Endothelial cell of umbilical vein (primary cell): ENCODE results near the gene URGCP. TPM values are rescaled to one million over a fixed set of nuclear protein-coding genes. Genes with fewer than 3 reads are reported as not detected.

Source experiments
- BruUV-seq: library from RNA; stranded (reverse); fragments of 400-500 nt; replicated peaks from 2 replicates; lab custom pipeline; 2021; lab: Mats Ljungman, UMichigan
- CTCF ChIA-PET: fragments of 300-600, 350-600 bp; sonication (Branson Sonifier 250); formaldehyde crosslinking; loops from one replicate; lab custom pipeline; 2021; ENCODE audit warnings: antibody characterized with exemption, inconsistent platforms; lab: Charles Lee
- POLR2A ChIA-PET: fragments of 300-600, 350-600 bp; sonication (Branson Sonifier 250); formaldehyde crosslinking; loops from one replicate; lab custom pipeline; 2021; ENCODE audit warnings: antibody characterized with exemption, inconsistent platforms; lab: Charles Lee
- DNase-seq: peaks from one replicate; pipeline ENCODE4 v3.0.0-alpha.2; 2011; ENCODE audit warnings: low read depth, low spot score
- FAIRE-seq: peaks from 2 replicates; lab custom pipeline; 2011; peaks lifted over from hg19 to GRCh38; lab: Jason Lieb, UNC
- H2AFZ ChIP-seq: 2 replicates; pipeline ENCODE4 v1.6.0; 2012; ENCODE audit warnings: low read depth, low read length, control low read depth, inconsistent platforms
- H3K27ac ChIP-seq: 2 replicates; pipeline ENCODE4 v1.5.1; 2011; ENCODE audit warnings: low read depth, mild to moderate bottlenecking, control low read depth, low read length, moderate library complexity; ENCODE audit not compliant: insufficient read depth
- H3K27me3 ChIP-seq, 2 experiments: 2 replicates each; pipeline versions ENCODE4 v1.6.0 to v1.6.1; 2011; ENCODE audit warnings: low read length in 2 of 2, mixed read lengths in 1 of 2; ENCODE audit not compliant: control insufficient read depth in 2 of 2, insufficient read depth in 2 of 2
- H3K36me3 ChIP-seq, 2 experiments: 2 replicates in 1 of 2; 3 replicates in 1 of 2; pipeline ENCODE4 v1.5.1; 2011; ENCODE audit warnings: low read length in 2 of 2, mild to moderate bottlenecking in 1 of 2, moderate library complexity in 1 of 2; ENCODE audit not compliant: control insufficient read depth in 2 of 2, insufficient read depth in 2 of 2; ENCODE audit errors: extremely low read depth in 1 of 2
- H3K4me1 ChIP-seq: 3 replicates; pipeline ENCODE4 v1.5.1; 2011; ENCODE audit warnings: mild to moderate bottlenecking, low read length; ENCODE audit not compliant: control insufficient read depth, insufficient read depth; ENCODE audit errors: extremely low read depth
- H3K4me2 ChIP-seq: 2 replicates; pipeline ENCODE4 v1.6.1; 2011; ENCODE audit warnings: low read length, control low read depth, mixed read lengths; ENCODE audit not compliant: insufficient read depth
- H3K4me3 ChIP-seq, 3 experiments: fragments of 200-600 bp in 1 of 3; sonication (generic), shearing (Covaris generic) in 1 of 3; replicated peaks in 1 of 3; 2 replicates each; pipeline ENCODE4 v1.5.1; 2011 to 2016; ENCODE audit warnings: control low read depth in 3 of 3, low read length in 3 of 3, mild to moderate bottlenecking in 2 of 3, inconsistent platforms in 1 of 3, low read depth in 1 of 3, moderate library complexity in 1 of 3; ENCODE audit not compliant: insufficient read depth in 1 of 3
- H3K79me2 ChIP-seq: 2 replicates; pipeline ENCODE4 v1.6.0; 2012; ENCODE audit warnings: low read length, inconsistent platforms; ENCODE audit not compliant: control insufficient read depth, insufficient read depth
- H3K9ac ChIP-seq: replicated peaks from 2 replicates; pipeline ENCODE3; 2011; ENCODE audit warnings: low read length, control low read depth; ENCODE audit not compliant: insufficient read depth; ENCODE audit errors: extremely low read depth
- H3K9me1 ChIP-seq: replicated peaks from 3 replicates; pipeline ENCODE4 v1.6.0; 2011; ENCODE audit warnings: mild to moderate bottlenecking, low read length; ENCODE audit not compliant: control insufficient read depth, insufficient read depth; ENCODE audit errors: extremely low read depth
- H3K9me3 ChIP-seq: replicated peaks from 2 replicates; pipeline ENCODE4 v1.5.1; 2012; ENCODE audit warnings: low read length, inconsistent platforms; ENCODE audit not compliant: control insufficient read depth, insufficient read depth
- H4K20me1 ChIP-seq: replicated peaks from 2 replicates; pipeline ENCODE3; 2011; ENCODE audit warnings: mild to moderate bottlenecking, low read length; ENCODE audit not compliant: control insufficient read depth, insufficient read depth; ENCODE audit errors: extremely low read depth
- EZH2 ChIP-seq: IDR thresholded peaks from 2 replicates; pipeline ENCODE4 v1.6.1; 2012; ENCODE audit warnings: borderline replicate concordance, low read depth, mild to moderate bottlenecking, moderate library complexity, low read length, inconsistent platforms; ENCODE audit not compliant: severe bottlenecking
- FOS ChIP-seq: IDR thresholded peaks from 2 replicates; pipeline ENCODE4 v1.6.1; 2011; ENCODE audit warnings: mild to moderate bottlenecking, low read length, moderate library complexity, borderline replicate concordance; ENCODE audit not compliant: insufficient read depth
- GATA2 ChIP-seq: IDR thresholded peaks from 2 replicates; pipeline ENCODE4 v1.7.0; 2011; ENCODE audit warnings: low read depth, mild to moderate bottlenecking, moderate library complexity, mixed read lengths, low read length; ENCODE audit not compliant: insufficient read length, insufficient read depth
- JUN ChIP-seq: IDR thresholded peaks from 2 replicates; pipeline ENCODE4 v1.6.1; 2011; ENCODE audit warnings: borderline replicate concordance, low read depth; ENCODE audit not compliant: insufficient read length, insufficient read depth
- MYC ChIP-seq: IDR thresholded peaks from one replicate; pipeline ENCODE4 v1.6.1; 2011; ENCODE audit warnings: mild to moderate bottlenecking, low read depth, low read length
- POLR2A ChIP-seq: IDR thresholded peaks from 2 replicates; pipeline ENCODE4 v1.6.1; 2012; ENCODE audit warnings: low read depth, mild to moderate bottlenecking, control low read depth, low read length
- POLR2AphosphoS5 ChIP-seq: IDR thresholded peaks from 2 replicates; pipeline ENCODE4 v1.6.1; 2012; ENCODE audit warnings: low read depth, mild to moderate bottlenecking, control low read depth, low read length, moderate library complexity; ENCODE audit not compliant: insufficient read depth
- dilution Hi-C: fragments of 300-500 bp; cut with MboI; formaldehyde crosslinking; loops from one replicate; pipeline ENCODE4 v1.15.0; 2019; ENCODE audit warnings: low sequenced_read_pairs; ENCODE audit not compliant: extremely low pct_ligation_motif_present
- intact Hi-C: fragments of 100-400 bp; cut with micrococcal nuclease; formaldehyde crosslinking; loops from one replicate; pipeline ENCODE4 v1.10.0; 2022
- polyA plus RNA-seq, 4 experiments: library from polyadenylated mRNA; depleted of rRNA in 3 of 4; stranded (reverse) in 3 of 4; unstranded in 1 of 4; fragments of >200 nt; gene quantifications; 2 replicates each; pipeline versions ENCODE4 v1.2.1 to v1.2.3, GENCODE V29; 2011 to 2012; ENCODE audit warnings: missing spikeins in 1 of 4
- total RNA-seq: library from RNA; stranded (reverse); gene quantifications from 2 replicates; pipeline ENCODE4 v1.2.3, GENCODE V29; 2021
- TF ChIP-seq, protein P1 (sequence below), 2 donors: IDR thresholded peaks; 1 replicate in 1 of 2; 2 replicates in 1 of 2; pipeline ENCODE4 v1.5.1; 2011; ENCODE audit warnings: low read length in 2 of 2, mild to moderate bottlenecking in 2 of 2, moderate library complexity in 2 of 2, control low read depth in 1 of 2, inconsistent platforms in 1 of 2, low read depth in 1 of 2; ENCODE audit not compliant: insufficient read depth in 1 of 2; ENCODE audit errors: extremely low read depth in 1 of 2
- TF ChIP-seq, protein P2 (sequence below): IDR thresholded peaks from 2 replicates; pipeline ENCODE4 v1.6.1; 2011; ENCODE audit not compliant: insufficient read depth, insufficient read length

Gene URGCP
- total and polyA plus RNA-seq, 2 donors (not counting 3 experiments of a cell fraction or from before 2014, with no cell fraction given), result 13.1 to 25.3 TPM

DNA sequence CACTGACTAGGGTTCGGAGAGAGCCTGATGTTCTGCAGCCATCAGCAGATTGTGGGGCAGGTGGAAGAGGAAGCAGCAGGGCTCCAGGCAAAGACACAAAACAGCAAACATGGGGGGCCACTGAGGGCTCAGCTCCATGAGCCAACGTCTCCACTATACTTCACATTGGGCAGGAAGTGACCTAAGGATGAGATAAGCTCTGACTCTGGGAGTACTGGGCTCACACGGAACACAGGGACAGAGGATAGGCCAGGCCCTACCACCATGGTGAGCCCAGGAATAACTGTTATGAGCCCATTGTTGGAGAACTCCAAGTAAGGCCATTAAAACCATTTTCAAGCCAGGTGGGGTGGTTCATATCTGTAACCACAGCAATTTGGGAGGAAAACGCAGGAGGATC lies 22.2 kb downstream of the URGCP start:
- Histone ChIP-seq H3K79me2 (peaks cover 6% of the 10 kb centered on the region), H3K27ac (no peak overlapping the region), H3K36me3 (peaks cover 0 to 2% of the 10 kb centered on the region in 2 experiments), H3K9me1 (no peaks in the 10 kb centered on the region), H3K4me2 (no peak overlapping the region), H3K4me1 (peaks cover 17% of the 10 kb centered on the region), H2AFZ (no peak overlapping the region), H3K9ac (no peak overlapping the region), H4K20me1 (no peaks in the 10 kb centered on the region), H3K9me3 (no peaks in the 10 kb centered on the region), H3K27me3 (no peaks in the 10 kb centered on the region), H3K4me3 (no peak overlapping the region)
- dilution Hi-C loops (no loop called here), intact Hi-C loops (no loop called here)
- DNase-seq (no peak), FAIRE-seq (no peak)
- CTCF ChIA-PET, result interaction anchor here (0.9 to 1.3 kb wide), 3 partner anchors 8 to 15 kb away, joined by 3 to 4 read pairs (median 4); partner anchors contain the start of gene MRPS24
- POLR2A ChIA-PET, result no interaction called here
- TF ChIP-seq POLR2A (no peak), JUN (no peak), POLR2AphosphoS5 (no peak), FOS (no peak), GATA2 (no peak), MYC (no peak), EZH2 (no peak)
- TF ChIP-seq, protein P1, sequence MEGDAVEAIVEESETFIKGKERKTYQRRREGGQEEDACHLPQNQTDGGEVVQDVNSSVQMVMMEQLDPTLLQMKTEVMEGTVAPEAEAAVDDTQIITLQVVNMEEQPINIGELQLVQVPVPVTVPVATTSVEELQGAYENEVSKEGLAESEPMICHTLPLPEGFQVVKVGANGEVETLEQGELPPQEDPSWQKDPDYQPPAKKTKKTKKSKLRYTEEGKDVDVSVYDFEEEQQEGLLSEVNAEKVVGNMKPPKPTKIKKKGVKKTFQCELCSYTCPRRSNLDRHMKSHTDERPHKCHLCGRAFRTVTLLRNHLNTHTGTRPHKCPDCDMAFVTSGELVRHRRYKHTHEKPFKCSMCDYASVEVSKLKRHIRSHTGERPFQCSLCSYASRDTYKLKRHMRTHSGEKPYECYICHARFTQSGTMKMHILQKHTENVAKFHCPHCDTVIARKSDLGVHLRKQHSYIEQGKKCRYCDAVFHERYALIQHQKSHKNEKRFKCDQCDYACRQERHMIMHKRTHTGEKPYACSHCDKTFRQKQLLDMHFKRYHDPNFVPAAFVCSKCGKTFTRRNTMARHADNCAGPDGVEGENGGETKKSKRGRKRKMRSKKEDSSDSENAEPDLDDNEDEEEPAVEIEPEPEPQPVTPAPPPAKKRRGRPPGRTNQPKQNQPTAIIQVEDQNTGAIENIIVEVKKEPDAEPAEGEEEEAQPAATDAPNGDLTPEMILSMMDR (IDR thresholded peaks at IDR 0.05; ENCODE audit: extremely low read depth in 1 of 2, insufficient read depth in 1 of 2, low read depth in 1 of 2, low read length in 2 of 2), result no peak
- TF ChIP-seq, protein P2, sequence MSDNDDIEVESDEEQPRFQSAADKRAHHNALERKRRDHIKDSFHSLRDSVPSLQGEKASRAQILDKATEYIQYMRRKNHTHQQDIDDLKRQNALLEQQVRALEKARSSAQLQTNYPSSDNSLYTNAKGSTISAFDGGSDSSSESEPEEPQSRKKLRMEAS, result no peak
- BruUV-seq, result no TSS peak
